Activated naive CD4-positive, alpha-beta T cell treated with anti-CD3 and anti-CD28 coated beads for 36 hours (primary cell): ENCODE measurements around the gene PRDM2. TPM values are rescaled to one million over a fixed set of nuclear protein-coding genes. Genes with fewer than 3 reads are reported as not detected.

Source experiments
- CTCF ChIA-PET: fragments of 350-600 bp; sonication (Branson Sonifier 250); formaldehyde crosslinking; loops from one replicate; lab custom pipeline; 2021; ENCODE audit warnings: antibody characterized with exemption; lab: Charles Lee
- DNase-seq: peaks from one replicate; pipeline ENCODE4 v3.0.0-alpha.2; 2020
- H3K27ac Mint-ChIP-seq: one replicate; pipeline ENCODE4 v1.8.0; 2021; ENCODE audit warnings: mild to moderate bottlenecking, mixed read lengths
- H3K27me3 Mint-ChIP-seq: one replicate; pipeline ENCODE4 v1.8.0; 2021; ENCODE audit warnings: low read depth, mixed read lengths
- H3K36me3 Mint-ChIP-seq: one replicate; pipeline ENCODE4 v1.8.0; 2021; ENCODE audit warnings: low read depth, mixed read lengths
- H3K4me1 Mint-ChIP-seq: one replicate; pipeline ENCODE4 v1.8.0; 2021; ENCODE audit warnings: low read depth, mixed read lengths
- H3K4me3 Mint-ChIP-seq: one replicate; pipeline ENCODE4 v1.8.0; 2021; ENCODE audit warnings: mild to moderate bottlenecking, moderate library complexity, mixed read lengths
- H3K9me3 Mint-ChIP-seq: one replicate; pipeline ENCODE4 v1.8.0; 2021; ENCODE audit warnings: mixed read lengths
- intact Hi-C: fragments of 100-400 bp; cut with micrococcal nuclease; formaldehyde crosslinking; loops from one replicate; pipeline ENCODE4 v1.15.1; 2023
- total RNA-seq, 2 experiments: library from RNA; stranded (reverse); gene quantifications; one replicate each; pipeline ENCODE4 v1.2.3, GENCODE V29; 2021

The PRDM2 gene, protein sequence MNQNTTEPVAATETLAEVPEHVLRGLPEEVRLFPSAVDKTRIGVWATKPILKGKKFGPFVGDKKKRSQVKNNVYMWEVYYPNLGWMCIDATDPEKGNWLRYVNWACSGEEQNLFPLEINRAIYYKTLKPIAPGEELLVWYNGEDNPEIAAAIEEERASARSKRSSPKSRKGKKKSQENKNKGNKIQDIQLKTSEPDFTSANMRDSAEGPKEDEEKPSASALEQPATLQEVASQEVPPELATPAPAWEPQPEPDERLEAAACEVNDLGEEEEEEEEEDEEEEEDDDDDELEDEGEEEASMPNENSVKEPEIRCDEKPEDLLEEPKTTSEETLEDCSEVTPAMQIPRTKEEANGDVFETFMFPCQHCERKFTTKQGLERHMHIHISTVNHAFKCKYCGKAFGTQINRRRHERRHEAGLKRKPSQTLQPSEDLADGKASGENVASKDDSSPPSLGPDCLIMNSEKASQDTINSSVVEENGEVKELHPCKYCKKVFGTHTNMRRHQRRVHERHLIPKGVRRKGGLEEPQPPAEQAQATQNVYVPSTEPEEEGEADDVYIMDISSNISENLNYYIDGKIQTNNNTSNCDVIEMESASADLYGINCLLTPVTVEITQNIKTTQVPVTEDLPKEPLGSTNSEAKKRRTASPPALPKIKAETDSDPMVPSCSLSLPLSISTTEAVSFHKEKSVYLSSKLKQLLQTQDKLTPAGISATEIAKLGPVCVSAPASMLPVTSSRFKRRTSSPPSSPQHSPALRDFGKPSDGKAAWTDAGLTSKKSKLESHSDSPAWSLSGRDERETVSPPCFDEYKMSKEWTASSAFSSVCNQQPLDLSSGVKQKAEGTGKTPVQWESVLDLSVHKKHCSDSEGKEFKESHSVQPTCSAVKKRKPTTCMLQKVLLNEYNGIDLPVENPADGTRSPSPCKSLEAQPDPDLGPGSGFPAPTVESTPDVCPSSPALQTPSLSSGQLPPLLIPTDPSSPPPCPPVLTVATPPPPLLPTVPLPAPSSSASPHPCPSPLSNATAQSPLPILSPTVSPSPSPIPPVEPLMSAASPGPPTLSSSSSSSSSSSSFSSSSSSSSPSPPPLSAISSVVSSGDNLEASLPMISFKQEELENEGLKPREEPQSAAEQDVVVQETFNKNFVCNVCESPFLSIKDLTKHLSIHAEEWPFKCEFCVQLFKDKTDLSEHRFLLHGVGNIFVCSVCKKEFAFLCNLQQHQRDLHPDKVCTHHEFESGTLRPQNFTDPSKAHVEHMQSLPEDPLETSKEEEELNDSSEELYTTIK (N-terminal part only)
- 10 to 100 TPM; 33.8 to 37.3 TPM for total RNA-seq

DNA sequence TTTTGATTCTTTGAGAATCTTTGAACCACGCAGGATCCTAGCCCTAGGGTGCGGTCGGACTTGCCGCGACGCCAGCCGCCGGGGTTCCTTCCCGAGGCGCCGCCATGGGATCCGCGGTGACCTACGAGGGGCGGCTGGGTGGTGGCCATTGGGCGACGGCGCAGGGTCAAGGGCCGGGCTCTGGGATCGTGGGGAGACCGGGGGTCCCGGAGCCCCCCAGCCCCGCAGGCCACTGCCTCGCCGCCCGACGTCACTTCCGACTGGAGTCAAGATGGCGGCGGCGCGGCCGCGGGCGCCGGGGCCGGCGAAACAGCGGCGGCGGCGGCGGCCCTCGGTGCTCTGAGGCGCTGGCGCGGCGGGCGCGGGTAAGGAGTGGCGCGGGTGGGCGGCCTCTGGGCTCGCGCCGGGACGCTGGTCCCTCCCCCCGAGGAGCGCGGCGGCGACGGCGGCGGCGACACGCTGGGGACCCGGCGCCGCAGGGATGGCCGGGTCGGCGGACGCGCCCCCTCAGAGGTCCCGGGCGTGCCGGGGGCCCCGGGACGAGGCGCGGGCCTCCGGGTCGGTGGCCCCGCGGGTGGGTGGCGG lies at the start of gene PRDM2:
PRDM2 (plus strand) TSS at position 253 of the 585 bp plus-strand sequence. CDS start 15,418 bp downstream, outside the sequence.
- H3K4me3 Mint-ChIP-seq = peak within 1 kb of the TSS; percentile 88
- CTCF ChIA-PET = no interaction called here
- peaks cover 2% of the 10 kb centered on the region for H3K9me3 Mint-ChIP-seq
- intact Hi-C loops = loop anchor here (1.0 to 10.0 kb wide), 2 partner anchors 49 to 1525 kb away; no protein-coding TSS in a partner anchor
- H3K27ac Mint-ChIP-seq = peak within 1 kb of the TSS; percentile 94
- H3K27me3 Mint-ChIP-seq = no peaks in the 10 kb centered on the region
- peaks cover 42% of the 10 kb centered on the region for H3K4me1 Mint-ChIP-seq
- H3K36me3 Mint-ChIP-seq = peaks cover 5% of the 10 kb centered on the region
- DNase-seq = peak; percentile 49

DNA sequence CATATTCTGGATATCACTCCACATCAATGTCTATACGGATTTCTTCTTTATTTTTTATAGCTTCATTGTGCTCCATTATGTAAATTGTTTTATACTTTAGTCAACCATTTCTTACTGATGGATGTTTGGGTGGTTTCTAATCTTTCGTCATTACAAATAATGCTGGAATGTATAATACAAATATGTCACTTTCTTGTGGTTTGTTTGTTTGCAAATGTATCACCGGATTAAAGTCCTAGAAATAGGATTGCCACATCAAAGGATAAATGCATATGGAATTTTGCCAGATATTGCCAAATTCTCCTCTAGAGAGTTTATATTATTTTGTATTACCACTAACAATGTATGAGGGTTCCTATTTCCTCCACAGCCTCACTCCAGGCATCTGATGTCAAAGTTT lies 48.7 kb upstream of the PRDM2 start:
- intact Hi-C loops = no loop called here
- no peaks in the 10 kb centered on the region for H3K4me1 Mint-ChIP-seq
- H3K27ac Mint-ChIP-seq = no peak overlapping the region
- H3K36me3 Mint-ChIP-seq = no peaks in the 10 kb centered on the region
- H3K27me3 Mint-ChIP-seq = peaks cover 4% of the 10 kb centered on the region
- H3K4me3 Mint-ChIP-seq = no peak overlapping the region
- CTCF ChIA-PET = no interaction called here
- peaks cover 3% of the 10 kb centered on the region for H3K9me3 Mint-ChIP-seq
- DNase-seq = no peak

GRCh38 chr1:13652238-13652637 lies 47.8 kb upstream of the PRDM2 start:
- no peak for DNase-seq
- Mint-ChIP-seq H3K4me3 (no peak overlapping the region), H3K27ac (no peak overlapping the region), H3K36me3 (no peaks in the 10 kb centered on the region), H3K9me3 (peaks cover 3% of the 10 kb centered on the region), H3K27me3 (peaks cover 4% of the 10 kb centered on the region), H3K4me1 (no peaks in the 10 kb centered on the region)
- CTCF ChIA-PET = no interaction called here
- intact Hi-C loops = no loop called here

DNA sequence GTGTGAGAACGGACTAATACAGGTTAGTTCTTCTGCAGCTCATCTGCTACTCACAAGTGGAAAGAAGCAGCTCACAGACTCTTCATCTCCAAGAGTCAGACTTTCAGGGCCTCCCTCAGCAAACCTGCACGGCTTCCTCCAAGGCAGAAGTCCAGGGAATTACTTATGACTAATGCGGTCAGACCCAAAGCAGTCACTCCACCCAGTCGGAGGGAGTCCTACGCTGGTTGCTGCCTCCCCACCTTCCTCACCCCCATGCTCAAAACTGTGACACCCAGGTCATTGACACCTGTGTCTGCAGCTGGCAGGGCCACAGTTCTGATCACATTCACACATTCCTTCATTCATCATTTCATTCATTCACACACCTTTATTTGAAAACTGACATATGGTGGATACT lies 38.4 kb upstream of the PRDM2 start:
- peaks cover 3% of the 10 kb centered on the region for H3K36me3 Mint-ChIP-seq
- intact Hi-C loops = no loop called here
- CTCF ChIA-PET = no interaction called here
- H3K27me3 Mint-ChIP-seq = peaks cover 5% of the 10 kb centered on the region
- H3K27ac Mint-ChIP-seq = no peak overlapping the region
- no peak for DNase-seq
- H3K9me3 Mint-ChIP-seq = peaks cover 3% of the 10 kb centered on the region
- no peak overlapping the region for H3K4me3 Mint-ChIP-seq
- H3K4me1 Mint-ChIP-seq = peaks cover 4% of the 10 kb centered on the region

DNA sequence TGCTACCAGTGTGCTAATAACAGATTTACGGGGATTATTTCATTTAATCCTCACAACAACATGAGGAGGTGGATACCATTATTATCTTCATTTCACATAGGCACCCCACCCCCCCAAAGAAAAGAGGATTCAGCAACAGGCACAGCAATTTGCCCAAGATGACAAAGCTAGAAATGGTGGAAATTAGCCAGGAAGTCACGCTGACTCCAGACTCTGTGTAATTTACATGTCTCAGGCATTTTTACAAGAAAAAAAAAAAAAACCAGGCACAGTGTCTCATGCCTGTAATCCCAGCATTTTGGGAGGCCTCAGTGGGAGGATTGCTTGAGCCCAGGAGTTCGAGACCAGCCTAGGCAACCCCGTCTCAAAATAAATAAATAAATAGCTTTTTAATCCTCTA lies 37.5 kb upstream of the PRDM2 start:
- CTCF ChIA-PET = interaction anchor here (1.0 to 1.1 kb wide), 2 partner anchors 64 to 151 kb away, joined by 3 to 4 read pairs; no protein-coding TSS in a partner anchor
- H3K4me1 Mint-ChIP-seq = peaks cover 4% of the 10 kb centered on the region
- intact Hi-C loops = no loop called here
- peaks cover 3% of the 10 kb centered on the region for H3K36me3 Mint-ChIP-seq
- no peak for DNase-seq
- H3K9me3 Mint-ChIP-seq = peaks cover 3% of the 10 kb centered on the region
- H3K4me3 Mint-ChIP-seq = no peak overlapping the region
- no peak overlapping the region for H3K27ac Mint-ChIP-seq
- peaks cover 5% of the 10 kb centered on the region for H3K27me3 Mint-ChIP-seq

GRCh38 chr1:13663969-13664368 lies 36.0 kb upstream of the PRDM2 start:
- Mint-ChIP-seq H3K4me1 (peaks cover 4% of the 10 kb centered on the region), H3K27me3 (peaks cover 5% of the 10 kb centered on the region), H3K27ac (no peak overlapping the region), H3K9me3 (peaks cover 3% of the 10 kb centered on the region), H3K36me3 (peaks cover 3% of the 10 kb centered on the region), H3K4me3 (no peak overlapping the region)
- no peak for DNase-seq
- CTCF ChIA-PET = interaction anchor here (0.6 to 1.5 kb wide), 3 partner anchors 65 to 1383 kb away, joined by 3 to 5 read pairs (median 3); no protein-coding TSS in a partner anchor
- intact Hi-C loops = loop anchor here (2.0 kb wide), 1 partner anchor 297 kb away; no protein-coding TSS in a partner anchor

DNA sequence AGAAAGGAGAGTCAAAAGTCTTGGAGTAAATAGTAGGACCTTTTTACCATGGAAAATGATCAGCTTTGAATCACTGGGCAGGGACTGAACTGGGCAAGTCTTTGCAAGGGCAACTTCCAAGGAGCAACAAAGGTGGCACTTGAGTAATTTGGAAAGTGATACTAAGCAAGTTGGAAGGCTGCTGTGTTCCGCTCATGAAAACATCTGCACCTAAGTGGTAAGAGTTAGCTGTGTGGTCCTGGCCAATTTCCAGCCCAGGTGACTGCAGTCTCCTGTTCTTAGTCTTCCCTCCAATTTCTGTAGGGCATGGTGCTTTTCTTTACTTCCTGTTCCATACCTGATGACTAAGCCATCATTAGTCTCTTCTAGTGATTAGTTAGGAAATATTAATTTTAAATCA lies 35.5 kb upstream of the PRDM2 start:
- Mint-ChIP-seq H3K36me3 (no peaks in the 10 kb centered on the region), H3K9me3 (peaks cover under 1% of the 10 kb centered on the region), H3K27ac (no peak overlapping the region), H3K4me3 (no peak overlapping the region), H3K27me3 (peaks cover 2% of the 10 kb centered on the region), H3K4me1 (peaks cover 4% of the 10 kb centered on the region)
- CTCF ChIA-PET = interaction anchor here (1.3 to 2.3 kb wide), 3 partner anchors 64 to 149 kb away, joined by 3 to 11 read pairs (median 5); no protein-coding TSS in a partner anchor
- peak; percentile 28 for DNase-seq
- intact Hi-C loops = loop anchor here (2.0 kb wide), 1 partner anchor 296 kb away; no protein-coding TSS in a partner anchor

- DNase-seq = no peak
- Mint-ChIP-seq H3K4me1 (peaks cover 4% of the 10 kb centered on the region), H3K36me3 (no peaks in the 10 kb centered on the region), H3K9me3 (no peaks in the 10 kb centered on the region), H3K27me3 (peaks cover 2% of the 10 kb centered on the region), H3K27ac (no peak overlapping the region), H3K4me3 (no peak overlapping the region)
- intact Hi-C loops = no loop called here
- CTCF ChIA-PET = interaction anchor here (0.7 to 4.6 kb wide), 6 partner anchors 29 to 148 kb away, joined by 3 to 18 read pairs (median 3); no protein-coding TSS in a partner anchor
These were observed 33.7 kb upstream of the PRDM2 start for GRCh38 chr1:13666317-13666716.

DNA sequence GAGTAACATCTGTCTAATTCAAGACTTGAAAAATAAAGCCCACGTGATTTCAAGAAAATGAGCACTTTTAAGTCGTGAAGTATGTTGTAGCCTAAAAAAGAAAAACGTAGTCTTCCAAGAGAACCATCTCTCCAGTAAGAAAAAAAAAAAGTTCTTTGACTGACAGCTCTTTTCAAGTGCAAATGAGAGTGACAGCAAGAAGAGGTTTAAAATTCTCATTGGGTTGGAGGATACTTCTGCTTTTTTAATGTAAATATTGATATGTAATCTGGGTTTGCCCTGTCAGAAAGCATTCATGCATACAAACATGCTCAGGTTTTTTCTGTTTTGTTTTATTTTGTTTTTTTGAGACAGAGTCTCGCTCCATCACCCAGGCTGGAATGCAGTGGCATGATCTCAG lies 32.3 kb upstream of the PRDM2 start:
- H3K27ac Mint-ChIP-seq = no peak overlapping the region
- DNase-seq = no peak
- no peaks in the 10 kb centered on the region for H3K36me3 Mint-ChIP-seq
- H3K27me3 Mint-ChIP-seq = peaks cover 2% of the 10 kb centered on the region
- CTCF ChIA-PET = interaction anchor here (0.7 to 4.6 kb wide), 2 partner anchors 59 to 157 kb away, joined by 7 to 18 read pairs; no protein-coding TSS in a partner anchor
- peaks cover 4% of the 10 kb centered on the region for H3K4me1 Mint-ChIP-seq
- no peaks in the 10 kb centered on the region for H3K9me3 Mint-ChIP-seq
- intact Hi-C loops = no loop called here
- no peak overlapping the region for H3K4me3 Mint-ChIP-seq

DNA sequence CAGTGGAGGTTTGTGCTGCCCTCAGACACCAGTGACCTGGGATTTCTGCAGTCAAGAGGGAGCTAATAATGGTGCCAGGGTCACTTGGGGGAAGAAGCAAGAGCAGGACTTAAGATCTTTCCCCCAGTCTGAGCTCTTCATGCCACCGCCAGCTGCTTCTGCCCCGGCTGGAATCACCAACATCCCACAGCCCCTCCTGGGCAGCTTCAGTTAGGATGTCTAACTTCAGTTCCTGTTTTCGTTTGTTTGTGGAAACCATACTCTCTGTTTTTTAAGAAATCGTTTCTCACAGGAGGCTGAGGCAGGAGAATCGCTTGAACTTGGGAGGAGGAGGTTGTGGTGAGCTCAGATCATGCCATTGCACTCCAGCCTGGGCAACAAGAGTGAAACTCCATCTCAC lies 25.6 kb upstream of the PRDM2 start:
- Mint-ChIP-seq H3K9me3 (no peaks in the 10 kb centered on the region), H3K4me1 (no peaks in the 10 kb centered on the region), H3K36me3 (no peaks in the 10 kb centered on the region), H3K27ac (no peak overlapping the region), H3K4me3 (no peak overlapping the region), H3K27me3 (peaks cover 7% of the 10 kb centered on the region)
- intact Hi-C loops = no loop called here
- CTCF ChIA-PET = interaction anchor here (0.6 kb wide), 1 partner anchor 63 kb away, joined by 4 read pairs; no protein-coding TSS in a partner anchor
- DNase-seq = no peak

DNA sequence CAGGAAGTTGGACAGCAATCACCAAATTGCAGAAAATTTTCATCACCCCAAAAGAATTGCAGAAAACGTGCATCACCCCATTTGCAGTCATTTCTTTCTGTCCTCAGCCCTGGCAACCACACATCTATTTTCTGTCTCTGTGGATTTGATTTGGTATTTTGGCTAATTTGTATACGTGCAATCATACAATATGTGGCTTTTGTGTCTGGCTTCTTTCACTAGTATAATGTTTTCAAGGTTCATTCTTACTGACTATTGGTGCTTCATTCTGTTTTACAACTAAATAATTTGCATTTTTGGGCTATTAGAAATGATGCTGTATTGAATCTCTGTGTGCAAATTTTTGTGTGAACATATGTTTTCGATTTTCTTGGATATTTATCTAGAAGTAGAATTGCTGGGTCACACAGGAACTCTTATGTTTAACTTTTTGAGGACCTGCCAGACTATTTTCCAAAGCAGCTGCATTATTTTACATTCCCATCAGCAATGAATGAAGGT lies 24.8 kb upstream of the PRDM2 start:
- Mint-ChIP-seq H3K4me1 (no peaks in the 10 kb centered on the region), H3K27ac (no peak overlapping the region), H3K4me3 (no peak overlapping the region), H3K36me3 (no peaks in the 10 kb centered on the region), H3K27me3 (peaks cover 8% of the 10 kb centered on the region), H3K9me3 (no peaks in the 10 kb centered on the region)
- intact Hi-C loops = no loop called here
- DNase-seq = no peak
- CTCF ChIA-PET = no interaction called here
